Stimulated activated CD8-positive, alpha-beta memory T cell treated with anti-CD3 and anti-CD28 coated beads, Interleukin-12 subunit alpha, Interleukin-12 subunit beta, amount 100 ng/mL, for 1 hour (primary cell): ENCODE results near the gene PPEF1.
"Not testable (repeated sequence)": the region's sequence is repeated elsewhere in the genome, so short reads cannot be mapped to it uniquely, and the experiment has no call there.

Experiments used
- DNase-seq: peaks from one replicate; pipeline ENCODE4 v3.0.0-alpha.2; 2020; ENCODE audit warnings: low read depth

PPEF1 gene

GRCh38 chrX:18701621-18702361, 5.7 kb upstream of the PPEF1 start:
- no peak for DNase-seq

- no peak for DNase-seq
Observed at GRCh38 chrX:18702362-18703195, 4.9 kb upstream of the PPEF1 start.

DNA sequence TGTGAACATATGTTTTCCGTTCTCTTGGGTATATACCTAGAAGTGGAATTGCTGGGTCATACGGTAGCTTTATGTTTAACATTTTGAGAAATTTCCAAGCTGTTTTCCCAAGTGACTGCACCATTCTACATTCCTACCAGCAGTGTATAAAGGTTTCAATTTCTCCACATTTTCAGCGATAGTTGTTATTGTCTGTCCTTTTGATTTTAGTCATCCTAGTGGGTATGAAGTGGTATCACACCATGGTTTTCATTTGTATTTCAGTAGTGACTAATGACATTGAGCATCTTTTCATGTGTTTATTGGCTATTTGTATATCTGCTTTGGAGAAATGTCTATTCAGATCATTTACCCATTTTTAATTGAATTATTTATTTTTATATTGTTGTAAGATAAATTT, 2.4 kb downstream of the PPEF1 start:
- DNase-seq = no peak

GRCh38 chrX:18714910-18715309, 7.5 kb downstream of the PPEF1 start:
- no peak for DNase-seq

- no peak for DNase-seq
Observed at GRCh38 chrX:18719852-18720251, 12.4 kb downstream of the PPEF1 start.

DNA sequence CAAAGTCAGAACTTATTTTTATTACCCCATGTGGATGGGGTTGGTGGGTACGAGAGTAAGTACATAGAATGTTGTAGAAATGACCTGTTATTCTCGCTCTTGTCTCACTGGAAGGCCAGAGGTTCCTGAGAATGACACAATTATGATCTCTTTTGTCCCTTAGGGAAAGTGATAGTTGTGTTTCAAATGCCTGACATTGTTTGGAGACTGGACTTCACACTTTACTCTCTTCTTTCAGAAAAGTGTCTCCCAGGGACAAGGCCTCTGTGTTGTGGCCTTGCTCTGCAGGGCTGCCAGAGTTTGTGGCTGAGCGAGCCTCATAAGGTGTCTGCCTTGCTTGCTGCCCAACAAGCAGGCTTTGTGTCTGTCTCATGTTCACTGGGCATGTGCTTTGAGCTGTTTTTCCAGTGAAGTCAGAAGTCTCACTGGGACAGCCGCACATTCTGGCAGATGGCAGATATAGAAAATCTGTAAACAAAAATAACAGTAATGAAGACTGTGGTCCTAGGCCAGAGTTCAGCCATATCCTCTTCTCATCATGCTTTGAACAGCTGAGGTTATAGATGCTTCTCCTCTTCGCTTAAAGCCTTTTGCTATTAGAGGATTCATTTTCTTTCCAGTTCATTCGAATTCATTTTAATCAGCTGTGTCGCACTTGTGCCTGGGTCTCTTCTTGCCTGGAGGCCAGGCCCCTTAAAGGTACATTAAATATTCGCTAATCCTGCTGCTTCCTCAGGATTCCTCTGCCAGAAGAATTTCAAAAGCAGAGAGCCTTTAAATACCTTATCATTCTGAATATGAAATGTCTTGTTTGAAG, 14.4 kb downstream of the PPEF1 start:
- DNase-seq = no peak

DNA sequence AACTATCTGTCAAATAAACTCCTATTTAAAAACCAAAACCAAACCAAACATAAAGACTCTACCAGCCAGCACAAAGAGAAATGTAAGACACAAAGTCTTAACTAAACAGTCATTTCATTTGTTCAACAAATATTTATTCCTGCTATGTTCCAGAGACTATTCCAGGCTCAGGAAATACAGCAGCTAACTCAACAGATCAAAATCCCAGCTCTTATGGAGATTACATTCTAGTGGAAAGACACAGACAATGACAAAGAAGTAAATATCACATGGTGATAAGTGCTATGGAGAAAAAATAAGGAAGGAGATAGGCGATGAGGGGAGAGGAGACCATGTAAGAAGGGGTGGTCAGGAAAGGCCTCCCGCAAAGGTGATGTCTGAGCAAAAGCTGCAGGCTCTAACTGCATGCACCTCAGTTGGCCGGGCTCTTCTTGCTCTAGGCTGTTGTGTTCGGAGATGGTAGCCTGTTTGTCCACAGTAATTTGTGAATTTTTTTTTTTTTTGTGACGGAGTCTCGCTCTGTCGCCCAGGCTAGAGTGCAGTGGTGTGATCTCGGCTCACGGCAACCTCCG, 15.1 kb downstream of the PPEF1 start:
- DNase-seq = no peak

DNA sequence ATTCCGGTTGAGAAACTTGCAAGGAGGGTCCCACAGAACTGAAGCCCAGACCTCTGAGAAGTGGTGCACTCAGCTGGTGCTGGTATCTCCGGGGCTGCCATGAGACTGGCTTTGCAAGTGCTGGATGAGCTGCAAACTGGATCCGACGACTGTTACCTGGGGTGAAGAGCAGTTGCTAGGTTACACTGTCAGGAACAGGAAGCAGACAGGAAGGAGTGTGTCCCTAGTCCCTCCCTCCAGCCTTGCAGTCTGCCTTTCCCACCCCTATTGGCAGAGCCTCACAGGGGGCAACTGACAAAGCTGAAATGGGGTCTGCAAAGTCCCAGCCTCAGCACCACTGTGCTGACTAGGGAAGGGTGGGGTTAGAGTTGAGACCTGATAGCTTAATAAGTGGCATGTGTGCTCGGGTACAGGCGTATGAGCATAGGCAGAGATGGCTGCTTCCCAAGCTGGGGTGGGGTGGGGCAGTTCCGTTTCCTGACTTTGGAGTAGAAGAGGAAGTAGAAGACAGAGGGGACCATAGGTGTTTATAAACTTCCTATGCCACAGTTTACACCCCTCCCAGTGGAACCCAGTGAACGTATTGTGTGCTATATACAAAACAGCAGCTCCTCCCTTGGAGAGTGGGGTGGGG, 18.0 kb downstream of the PPEF1 start:
- no peak for DNase-seq

- DNase-seq = no peak
Observed at GRCh38 chrX:18733287-18733686, 25.8 kb downstream of the PPEF1 start.

- DNase-seq = not testable (repeated sequence)
Observed at GRCh38 chrX:18739609-18740008, 32.2 kb downstream of the PPEF1 start.

GRCh38 chrX:18748499-18748898, 41.1 kb downstream of the PPEF1 start:
- DNase-seq = no peak

- DNase-seq = no peak
Observed at GRCh38 chrX:18753631-18754030, 46.2 kb downstream of the PPEF1 start.

DNA sequence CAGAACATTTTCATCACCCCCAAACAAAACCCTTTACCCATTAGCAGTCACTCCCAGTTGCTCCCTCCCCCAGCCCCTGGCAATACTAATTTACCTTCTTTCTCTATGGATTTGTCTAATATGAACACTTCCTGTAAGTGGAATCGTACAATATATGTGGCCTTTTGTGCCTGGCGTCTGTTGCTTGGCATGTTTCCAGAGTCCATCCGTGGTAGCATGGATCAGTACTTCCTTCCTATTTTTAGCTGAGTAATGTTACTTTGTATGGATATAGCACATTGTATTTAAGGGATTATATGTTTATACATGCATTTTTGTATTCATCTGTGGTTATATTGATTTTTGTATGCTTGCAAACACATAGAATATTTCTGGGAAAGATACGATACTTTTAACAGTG, 48.2 kb downstream of the PPEF1 start:
- DNase-seq = no peak

GRCh38 chrX:18757956-18758932, 50.8 kb downstream of the PPEF1 start:
- no peak for DNase-seq

GRCh38 chrX:18761750-18762149, 54.3 kb downstream of the PPEF1 start:
- no peak for DNase-seq

DNA sequence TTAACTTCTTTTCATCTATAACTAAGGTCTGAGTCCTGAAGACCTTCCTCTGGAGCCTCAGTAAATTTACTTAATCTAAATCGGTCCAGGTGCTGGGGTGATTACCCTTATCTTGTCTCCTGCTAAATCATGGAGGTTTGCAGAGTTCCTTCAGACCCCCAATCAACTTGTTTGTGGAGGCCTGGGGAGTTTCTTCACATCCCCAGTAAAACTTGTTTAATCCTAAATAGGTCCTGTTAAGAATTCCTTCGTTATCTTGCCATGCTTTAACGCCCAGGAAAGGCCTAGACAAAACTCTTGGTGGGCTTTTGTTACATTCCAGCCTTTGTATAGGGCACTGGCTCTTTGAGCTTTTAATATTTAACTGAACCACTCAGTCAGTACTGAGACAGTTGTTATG, 55.7 kb downstream of the PPEF1 start:
- DNase-seq = not testable (repeated sequence)

DNA sequence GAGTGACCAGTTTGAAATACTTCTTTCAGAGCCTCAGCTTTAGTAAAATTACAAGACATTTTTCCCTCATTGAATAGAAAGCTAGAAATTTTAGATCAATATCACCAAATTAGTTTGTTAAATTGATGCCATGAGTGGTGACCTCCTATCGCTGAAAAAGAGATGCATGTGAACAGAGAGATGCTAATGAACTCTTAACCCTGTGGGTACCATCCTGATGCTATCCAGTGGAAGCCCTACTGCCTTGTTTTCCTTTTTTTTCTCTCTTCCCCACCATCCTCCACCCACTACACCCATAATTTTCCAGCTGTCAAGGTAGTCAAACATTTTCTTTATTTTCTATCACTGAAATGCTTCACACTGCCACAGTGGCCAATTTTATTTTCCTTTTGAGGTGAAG, 61.9 kb downstream of the PPEF1 start:
- no peak for DNase-seq

DNA sequence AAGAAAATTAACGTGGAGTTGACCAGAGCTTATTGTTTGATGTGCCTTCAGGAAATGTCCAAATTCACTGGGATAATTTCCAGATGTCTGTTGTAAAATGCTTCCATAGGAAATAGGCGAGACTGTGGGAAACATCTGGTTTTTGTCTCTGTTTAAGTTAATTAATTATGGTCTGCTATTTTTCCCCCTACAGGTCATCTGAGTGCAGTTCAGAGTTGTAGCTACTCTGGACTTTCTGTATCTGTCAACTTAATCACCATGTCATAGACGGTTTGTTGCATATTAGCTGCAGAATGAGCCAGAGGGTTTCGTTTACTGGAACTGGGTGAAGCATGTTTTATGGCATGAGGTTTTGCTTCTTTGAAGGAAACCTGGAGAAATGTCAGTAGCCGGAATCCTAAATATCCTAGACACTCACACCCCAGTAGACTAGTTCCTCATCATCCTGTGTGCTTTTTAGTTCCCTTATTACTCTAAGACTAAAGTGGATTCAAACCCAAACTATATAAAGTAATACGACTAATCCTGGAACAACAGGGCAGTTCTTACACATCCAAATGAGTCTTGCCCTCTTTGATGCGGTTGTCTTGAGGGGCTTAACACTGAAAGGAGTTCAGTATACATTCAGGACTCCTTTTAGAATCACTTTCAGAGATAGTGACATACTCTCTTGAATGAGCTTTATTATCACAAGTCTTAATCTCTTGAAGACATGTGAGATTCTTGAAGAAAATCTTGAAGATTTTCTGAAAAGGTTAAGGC, 62.5 kb downstream of the PPEF1 start:
- no peak for DNase-seq

DNA sequence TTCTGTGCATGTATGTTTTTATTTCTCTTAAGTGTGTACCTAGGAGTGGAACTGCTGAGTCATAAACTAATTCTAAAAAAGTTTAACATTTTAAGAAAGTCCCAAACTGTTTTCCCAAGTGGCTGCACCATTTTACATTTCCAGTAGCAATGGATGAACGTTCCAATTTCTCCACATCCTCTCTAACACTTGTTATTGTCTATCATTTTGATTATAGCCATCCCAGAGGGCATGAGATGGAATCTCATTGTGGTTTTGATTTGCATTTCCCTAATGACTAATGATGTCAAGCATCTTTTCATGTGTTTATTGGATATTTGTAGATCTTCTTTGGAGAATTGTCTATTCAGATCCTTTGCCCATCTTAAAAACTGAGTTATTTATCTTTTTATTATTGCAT, 82.5 kb downstream of the PPEF1 start:
- DNase-seq = no peak

GRCh38 chrX:18792828-18793227, 85.4 kb downstream of the PPEF1 start:
- no peak for DNase-seq
